A549 (cell line): ENCODE results near the gene MYO10. TPM values are rescaled to one million over a fixed set of nuclear protein-coding genes. Genes with fewer than 3 reads are reported as not detected.

Experiments used
- ATAC-seq, 2 experiments: fragments of 200-7000 bp in 1 of 2; fragments of >200 bp in 1 of 2; cut with Nextera tagmentation in 1 of 2; cut with Tn5 transposase in 1 of 2; 3 replicates each; pipeline versions ENCODE4 v1.8.0 to v1.9.1; 2018 to 2020; ENCODE audit warnings: mild to moderate bottlenecking in 1 of 2, moderate library complexity in 1 of 2
- CTCF ChIA-PET: fragments of 300-600 bp; sonication (Branson Sonifier 250); formaldehyde crosslinking; extraction: SDS; loops from one replicate; lab custom pipeline; 2021; ENCODE audit warnings: antibody characterized with exemption, inconsistent platforms; lab: Yijun Ruan, JAX
- POLR2A ChIA-PET: fragments of 350-600 bp; formaldehyde crosslinking; extraction: SDS; loops from one replicate; lab custom pipeline; 2021; ENCODE audit warnings: antibody characterized with exemption, inconsistent platforms; lab: Yijun Ruan, JAX
- DNase-seq, 2 experiments: peaks; one replicate each; pipeline versions ENCODE4 v3.0.0 to v3.0.0-alpha.2; 2011 to 2016; ENCODE audit warnings: low read depth in 1 of 2, low spot score in 1 of 2
- FAIRE-seq: peaks from 2 replicates; lab custom pipeline; 2011; peaks lifted over from hg19 to GRCh38; lab: Jason Lieb, UNC
- H3K27ac ChIP-seq, 2 experiments: fragments of >200 bp; sonication (Bioruptor Twin); formaldehyde crosslinking; 3 replicates each; pipeline ENCODE4 v1.5.1; 2016 to 2017
- H3K4me1 ChIP-seq: fragments of >200 bp; sonication (Bioruptor Twin); formaldehyde crosslinking; 3 replicates; pipeline ENCODE4 v1.6.1; 2016
- H3K4me2 ChIP-seq: fragments of >200 bp; sonication (Bioruptor Twin); formaldehyde crosslinking; 3 replicates; pipeline ENCODE4 v1.6.1; 2016
- H3K4me3 ChIP-seq: fragments of >200 bp; sonication (Bioruptor Twin); formaldehyde crosslinking; 3 replicates; pipeline ENCODE4 v1.5.1; 2016
- H3K9me3 ChIP-seq: fragments of >200 bp; sonication (Bioruptor Twin); formaldehyde crosslinking; 3 replicates; pipeline ENCODE4 v1.6.1; 2016
- CBX2 ChIP-seq: fragments of 200-600 bp; sonication (generic); IDR thresholded peaks from 2 replicates; pipeline ENCODE4 v1.6.1; 2016; ENCODE audit warnings: low read depth, mild to moderate bottlenecking, borderline replicate concordance
- CBX8 ChIP-seq: fragments of 200-600 bp; sonication (generic); IDR thresholded peaks from 2 replicates; pipeline ENCODE4 v1.6.1; 2016
- CEBPB ChIP-seq, 2 experiments: fragments of >200 bp in 1 of 2; sonication (Bioruptor Twin) in 1 of 2; formaldehyde crosslinking in 1 of 2; IDR thresholded peaks; 2 replicates each; pipeline ENCODE4 v1.6.1; 2012 to 2016
- E2F6 ChIP-seq: IDR thresholded peaks from 2 replicates; pipeline ENCODE4 v1.6.1; 2012; ENCODE audit warnings: low read depth, borderline replicate concordance
- EHF ChIP-seq: fragments of 250-450 bp; sonication (Bioruptor Pico); IDR thresholded peaks from 2 replicates; pipeline ENCODE4 v1.5.0; 2020; ENCODE audit warnings: mild to moderate bottlenecking
- ELK1 ChIP-seq: fragments of 150-350 bp; IDR thresholded peaks from 2 replicates; pipeline ENCODE4 v1.6.1; 2014; ENCODE audit warnings: low read depth, mild to moderate bottlenecking, low read length
- ESRRA ChIP-seq: fragments of 150-350 bp; IDR thresholded peaks from 2 replicates; pipeline ENCODE4 v1.6.1; 2014; ENCODE audit warnings: mild to moderate bottlenecking, low read length, borderline replicate concordance
- FOSB ChIP-seq: fragments of 250-450 bp; sonication (Bioruptor Pico); IDR thresholded peaks from 2 replicates; pipeline ENCODE4 v1.5.0; 2020; ENCODE audit warnings: mild to moderate bottlenecking, moderate library complexity
- FOSL2 ChIP-seq, 2 experiments: fragments of 450-650 bp in 1 of 2; fragments of >200 bp in 1 of 2; sonication (Bioruptor Twin) in 1 of 2; formaldehyde crosslinking; IDR thresholded peaks; 2 replicates each; pipeline versions ENCODE4 v1.5.0 to v1.6.1; 2016 to 2020; ENCODE audit warnings: mild to moderate bottlenecking in 1 of 2, moderate library complexity in 1 of 2
- GATA3 ChIP-seq: IDR thresholded peaks from 2 replicates; pipeline ENCODE4 v1.6.1; 2012; ENCODE audit warnings: borderline replicate concordance
- HES2 ChIP-seq: fragments of >200 bp; sonication (Bioruptor Twin); formaldehyde crosslinking; IDR thresholded peaks from 2 replicates; pipeline ENCODE4 v1.6.1; 2016
- HOXB13 ChIP-seq: fragments of 250-450 bp; sonication (Bioruptor Pico); IDR thresholded peaks from 2 replicates; pipeline ENCODE4 v1.5.0; 2020; ENCODE audit warnings: low read depth, mild to moderate bottlenecking, moderate library complexity
- JUN ChIP-seq, 2 experiments: fragments of >200 bp; sonication (Bioruptor Twin); formaldehyde crosslinking; IDR thresholded peaks; 2 replicates in 1 of 2; 3 replicates in 1 of 2; pipeline ENCODE4 v1.6.1; 2016 to 2017
- JUNB ChIP-seq: fragments of >200 bp; sonication (Bioruptor Twin); formaldehyde crosslinking; IDR thresholded peaks from 2 replicates; pipeline ENCODE4 v1.6.1; 2016
- MAFK ChIP-seq: fragments of 450-650 bp; IDR thresholded peaks from 2 replicates; pipeline ENCODE4 v1.6.1; 2014; ENCODE audit not compliant: partially characterized antibody
- MAZ ChIP-seq: fragments of 150-350 bp; IDR thresholded peaks from 2 replicates; pipeline ENCODE4 v1.6.1; 2014; ENCODE audit warnings: antibody characterized with exemption, low read depth, low read length, borderline replicate concordance
- NFE2L2 ChIP-seq: fragments of 150-350 bp; conservative IDR thresholded peaks from 2 replicates; pipeline ENCODE4 v1.6.1; 2014; ENCODE audit warnings: low read length
- RAD21 ChIP-seq, 2 experiments: fragments of >200 bp in 1 of 2; sonication (Bioruptor Twin) in 1 of 2; formaldehyde crosslinking in 1 of 2; IDR thresholded peaks in 1 of 2; conservative IDR thresholded peaks in 1 of 2; 2 replicates in 1 of 2; 3 replicates in 1 of 2; pipeline ENCODE4 v1.6.1; 2012 to 2018; ENCODE audit warnings: inconsistent platforms in 1 of 2
- RCOR1 ChIP-seq: fragments of 150-350 bp; IDR thresholded peaks from 2 replicates; pipeline ENCODE4 v1.6.1; 2014; ENCODE audit warnings: antibody characterized with exemption, low read length, low read depth
- REST ChIP-seq: fragments of 200-600 bp; sonication (generic); IDR thresholded peaks from 2 replicates; pipeline ENCODE4 v1.6.1; 2016; ENCODE audit warnings: antibody characterized with exemption, mild to moderate bottlenecking, moderate library complexity
- RFX5 ChIP-seq: fragments of 450-650 bp; IDR thresholded peaks from 2 replicates; pipeline ENCODE4 v1.7.1; 2014; ENCODE audit warnings: antibody characterized with exemption, mild to moderate bottlenecking, moderate library complexity
- SMC3 ChIP-seq: fragments of >200 bp; sonication (Bioruptor Twin); formaldehyde crosslinking; IDR thresholded peaks from 3 replicates; pipeline ENCODE4 v1.6.1; 2018; ENCODE audit warnings: inconsistent platforms
- TP53 ChIP-seq: fragments of 250-450 bp; sonication (Bioruptor Pico); IDR thresholded peaks from 2 replicates; pipeline ENCODE4 v1.5.0; 2021; ENCODE audit warnings: mild to moderate bottlenecking, moderate library complexity
- USF2 ChIP-seq: fragments of 450-650 bp; IDR thresholded peaks from 2 replicates; pipeline ENCODE4 v1.6.1; 2014; ENCODE audit warnings: antibody characterized with exemption
- ZC3H11A ChIP-seq: fragments of 450-650 bp; IDR thresholded peaks from 2 replicates; pipeline ENCODE4 v1.6.1; 2014; ENCODE audit warnings: antibody characterized with exemption, mild to moderate bottlenecking
- ZFP36 ChIP-seq: fragments of 450-650 bp; IDR thresholded peaks from 2 replicates; pipeline ENCODE4 v1.6.1; 2014; ENCODE audit warnings: borderline replicate concordance; ENCODE audit not compliant: partially characterized antibody
- ZNF302 ChIP-seq: fragments of 250-450 bp; sonication (Bioruptor Pico); IDR thresholded peaks from 2 replicates; pipeline ENCODE4 v1.9.0; 2021; ENCODE audit warnings: inconsistent platforms, mild to moderate bottlenecking, moderate library complexity
- ZSCAN20 ChIP-seq: fragments of 250-450 bp; sonication (Bioruptor Pico); IDR thresholded peaks from 2 replicates; pipeline ENCODE4 v1.8.0; 2022; ENCODE audit warnings: mild to moderate bottlenecking, moderate library complexity
- WGBS: methylation state at CpG from one replicate; pipeline ENCODE4 v1.1.6; 2017; ENCODE audit errors: missing lambda C conversion rate; 5-methylcytosine and 5-hydroxymethylcytosine counted together
- polyA plus RNA-seq, 4 experiments: library from polyadenylated mRNA; depleted of rRNA in 3 of 4; stranded (reverse); fragments of >200 nt; fragmentation: RNase III in 1 of 4; extraction: RNeasy Plus Mini Kit Qiagen cat#74134 plus additional on column Dnase treatment in 1 of 4; gene quantifications; 2 replicates in 3 of 4; 3 replicates in 1 of 4; pipeline ENCODE4 v1.2.3, GENCODE V29; 2011 to 2017
- TF ChIP-seq, protein P1 (sequence below): fragments of >200 bp; sonication (Bioruptor Twin); formaldehyde crosslinking; IDR thresholded peaks from 3 replicates; pipeline ENCODE4 v1.5.1; 2016

Gene MYO10
- polyA plus RNA-seq, 2 of the 4 experiments (the other 2 are of a cell fraction) = 68.0 to 68.5 TPM

DNA sequence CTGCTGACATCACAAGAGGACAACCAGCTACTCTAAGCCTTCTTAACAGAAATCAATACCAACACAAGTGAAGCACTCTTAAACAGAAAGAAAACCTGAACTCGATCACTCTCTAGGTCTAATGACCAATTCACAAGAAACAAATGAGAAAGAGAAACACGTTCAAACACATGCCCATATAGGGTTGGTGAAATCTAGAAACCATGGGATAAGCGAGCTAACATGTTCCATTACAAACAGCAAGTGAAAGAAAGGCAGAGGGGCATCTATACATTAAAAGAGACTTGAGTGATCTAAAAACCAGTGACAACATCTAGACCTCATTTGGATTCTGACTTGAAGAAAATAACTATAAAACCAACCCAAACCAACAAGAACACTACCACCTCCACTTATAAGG is 244.4 kb downstream of the MYO10 start:
- DNase-seq = no peak
- H3K4me1 ChIP-seq = no peaks in the 10 kb centered on the region
- ChIA-PET CTCF (interaction anchor here (0.7 to 5.7 kb wide), 6 partner anchors 17 to 499 kb away, joined by 3 to 36 read pairs (median 10); no protein-coding TSS in a partner anchor), POLR2A (no interaction called here)
- no peaks in the 10 kb centered on the region for H3K9me3 ChIP-seq
- no peak overlapping the region for H3K4me3 ChIP-seq
- TF ChIP-seq EHF (no peak), NFE2L2 (no peak), ZC3H11A (no peak), MAZ (no peak), JUN (IDR thresholded peaks at IDR 0.05) (no peak), MAFK (no peak), RAD21 (conservative IDR thresholded peaks at IDR 0.05 in 1 of 2, IDR thresholded peaks at IDR 0.05 in 1 of 2) (no peak), CEBPB (IDR thresholded peaks at IDR 0.05) (no peak), ELK1 (no peak), RCOR1 (no peak), RFX5 (no peak), ZSCAN20 (CRISPR knock-in tag) (no peak), CBX8 (no peak), USF2 (no peak), ZFP36 (no peak), FOSB (CRISPR knock-in tag) (no peak), HOXB13 (CRISPR knock-in tag) (no peak), ESRRA (no peak), FOSL2 (IDR thresholded peaks at IDR 0.05) (no peak), FOSL2 (CRISPR knock-in tag; IDR thresholded peaks at IDR 0.05) (no peak)
- FAIRE-seq = no peak
- 92% methylated on average over 3 of the region's 3 CpGs for WGBS
- ATAC-seq = no peak
- H3K27ac ChIP-seq = no peak overlapping the region
- H3K4me2 ChIP-seq = no peak overlapping the region

DNA sequence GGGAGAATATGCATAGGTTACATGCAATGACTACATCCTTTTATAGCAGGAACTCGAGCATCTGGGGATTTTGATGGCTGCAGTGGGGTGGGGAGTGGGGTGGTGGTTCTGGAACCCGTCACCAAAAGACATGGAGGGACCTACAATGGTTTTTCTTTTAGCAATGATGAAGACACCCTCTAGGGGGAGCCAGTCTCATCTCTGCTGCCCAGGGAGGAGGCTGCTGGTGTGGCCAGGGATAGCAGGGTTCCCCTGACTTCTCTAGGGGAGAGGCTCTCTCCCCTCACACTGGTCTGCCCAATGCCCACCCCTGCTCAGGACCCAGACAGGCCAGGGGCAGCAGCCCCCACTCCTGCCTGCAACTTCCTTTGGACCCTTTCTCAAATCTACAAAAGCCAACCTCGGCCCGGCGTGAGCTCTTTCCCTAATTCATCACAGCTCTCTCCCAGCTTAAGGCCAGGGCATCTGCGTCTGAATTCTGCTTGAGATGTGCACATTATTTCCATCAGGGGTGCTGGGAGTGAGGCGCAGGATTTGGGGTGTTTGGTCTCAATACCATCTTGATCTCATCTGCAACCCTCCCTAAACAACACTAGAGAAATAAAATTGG is 245.7 kb downstream of the MYO10 start:
- peak; percentile 94 to 96 for ATAC-seq
- Histone ChIP-seq H3K27ac (no peak overlapping the region), H3K4me3 (no peak overlapping the region), H3K4me2 (no peak overlapping the region), H3K9me3 (no peaks in the 10 kb centered on the region), H3K4me1 (no peaks in the 10 kb centered on the region)
- FAIRE-seq = peak; percentile 32
- ChIA-PET POLR2A (no interaction called here), CTCF (interaction anchor here (0.6 to 5.7 kb wide), 19 partner anchors 9 to 1193 kb away, joined by 3 to 36 read pairs (median 5); no protein-coding TSS in a partner anchor)
- peak; percentile 54 to 88 for DNase-seq
- 66% methylated on average over 7 of the region's 7 CpGs for WGBS
- TF ChIP-seq FOSB (CRISPR knock-in tag) = no peak
- TF ChIP-seq, protein P1, sequence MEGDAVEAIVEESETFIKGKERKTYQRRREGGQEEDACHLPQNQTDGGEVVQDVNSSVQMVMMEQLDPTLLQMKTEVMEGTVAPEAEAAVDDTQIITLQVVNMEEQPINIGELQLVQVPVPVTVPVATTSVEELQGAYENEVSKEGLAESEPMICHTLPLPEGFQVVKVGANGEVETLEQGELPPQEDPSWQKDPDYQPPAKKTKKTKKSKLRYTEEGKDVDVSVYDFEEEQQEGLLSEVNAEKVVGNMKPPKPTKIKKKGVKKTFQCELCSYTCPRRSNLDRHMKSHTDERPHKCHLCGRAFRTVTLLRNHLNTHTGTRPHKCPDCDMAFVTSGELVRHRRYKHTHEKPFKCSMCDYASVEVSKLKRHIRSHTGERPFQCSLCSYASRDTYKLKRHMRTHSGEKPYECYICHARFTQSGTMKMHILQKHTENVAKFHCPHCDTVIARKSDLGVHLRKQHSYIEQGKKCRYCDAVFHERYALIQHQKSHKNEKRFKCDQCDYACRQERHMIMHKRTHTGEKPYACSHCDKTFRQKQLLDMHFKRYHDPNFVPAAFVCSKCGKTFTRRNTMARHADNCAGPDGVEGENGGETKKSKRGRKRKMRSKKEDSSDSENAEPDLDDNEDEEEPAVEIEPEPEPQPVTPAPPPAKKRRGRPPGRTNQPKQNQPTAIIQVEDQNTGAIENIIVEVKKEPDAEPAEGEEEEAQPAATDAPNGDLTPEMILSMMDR = peak; percentile 69
- no peak for TF ChIP-seq REST
- TF ChIP-seq TP53 (CRISPR knock-in tag) = no peak
- peak; percentile 38; the same call in 1 of the 3 replicates for TF ChIP-seq SMC3
- no peak for TF ChIP-seq MAZ
- TF ChIP-seq USF2 = no peak
- TF ChIP-seq ZSCAN20 (CRISPR knock-in tag) = no peak
- TF ChIP-seq RAD21 (conservative IDR thresholded peaks at IDR 0.05 in 1 of 2, IDR thresholded peaks at IDR 0.05 in 1 of 2) = peak; percentile 51 to 66
- TF ChIP-seq E2F6 = no peak
- no peak for TF ChIP-seq CBX2
- TF ChIP-seq JUNB = no peak
- TF ChIP-seq GATA3 = no peak
- no peak for TF ChIP-seq HES2
- no peak for TF ChIP-seq ZNF302
